Measurements from ENCODE around the gene BCAS1. TPM values are rescaled to one million over a fixed set of nuclear protein-coding genes. Genes with fewer than 3 reads are reported as not detected.

The BCAS1 gene
- total and polyA plus RNA-seq, 3 donors from 2014 or later, result 2.4 to 8.8 (median 3.3) TPM

GRCh38 chr20:54069501-54069971, 858 bp downstream of the BCAS1 start:
- Histone ChIP-seq H3K9me3 (no peaks in the 10 kb centered on the region), H3K27ac (no peak overlapping the region), H3K4me3 (no peak overlapping the region), H3K4me1 (no peaks in the 10 kb centered on the region), H3K27me3 (no peaks in the 10 kb centered on the region), H3K36me3 (ENCODE audit: low read depth, missing control alignments) (no peaks in the 10 kb centered on the region)
- 88 to 91% methylated on average over 8 to 9 of the region's 9 CpGs for WGBS, 2 donors
- intact Hi-C loops (cut with DNase I; ENCODE audit: low total_unique reads), result no loop called here
- TF ChIP-seq CTCF (IDR thresholded peaks at IDR 0.05), result no peak
- no peak for TF ChIP-seq POLR2A (IDR thresholded peaks at IDR 0.05)
- no peak for DNase-seq

GRCh38 chr20:54068966-54069365, 1.4 kb downstream of the BCAS1 start:
- Histone ChIP-seq H3K9me3 (no peaks in the 10 kb centered on the region), H3K4me3 (no peak overlapping the region), H3K36me3 (ENCODE audit: low read depth, missing control alignments) (no peaks in the 10 kb centered on the region), H3K4me1 (no peaks in the 10 kb centered on the region), H3K27me3 (no peaks in the 10 kb centered on the region), H3K27ac (no peak overlapping the region)
- WGBS, 2 donors, result 92% methylated on average over 5 of the region's 5 CpGs
- DNase-seq, result no peak
- TF ChIP-seq CTCF (IDR thresholded peaks at IDR 0.05), result no peak
- TF ChIP-seq POLR2A (IDR thresholded peaks at IDR 0.05), result no peak
- intact Hi-C loops (cut with DNase I; ENCODE audit: low total_unique reads), result no loop called here

- 71 to 90% methylated on average over 5 of the region's 5 CpGs for WGBS, 2 donors
- H3K27ac ChIP-seq, result no peak overlapping the region
- H3K36me3 ChIP-seq (ENCODE audit: low read depth, missing control alignments), result no peaks in the 10 kb centered on the region
- intact Hi-C loops (cut with DNase I; ENCODE audit: low total_unique reads), result no loop called here
- no peak for DNase-seq
- TF ChIP-seq CTCF (IDR thresholded peaks at IDR 0.05), result no peak
- no peak for TF ChIP-seq POLR2A (IDR thresholded peaks at IDR 0.05)
- no peaks in the 10 kb centered on the region for H3K27me3 ChIP-seq
- no peaks in the 10 kb centered on the region for H3K4me1 ChIP-seq
- no peak overlapping the region for H3K4me3 ChIP-seq
- H3K9me3 ChIP-seq, result no peaks in the 10 kb centered on the region
Measured at GRCh38 chr20:54068495-54068894, 1.9 kb downstream of the BCAS1 start.

GRCh38 chr20:54067606-54068174, 2.7 kb downstream of the BCAS1 start:
- Histone ChIP-seq H3K4me1 (no peaks in the 10 kb centered on the region), H3K36me3 (ENCODE audit: low read depth, missing control alignments) (no peaks in the 10 kb centered on the region), H3K9me3 (no peaks in the 10 kb centered on the region), H3K4me3 (no peak overlapping the region), H3K27me3 (no peaks in the 10 kb centered on the region), H3K27ac (no peak overlapping the region)
- intact Hi-C loops (cut with DNase I; ENCODE audit: low total_unique reads), result no loop called here
- WGBS, 2 donors, result 62 to 82% methylated on average over 8 of the region's 8 CpGs
- DNase-seq, result no peak
- TF ChIP-seq POLR2A (IDR thresholded peaks at IDR 0.05) (no peak), CTCF (IDR thresholded peaks at IDR 0.05) (no peak)

- Histone ChIP-seq H3K27ac (no peak overlapping the region), H3K4me3 (no peak overlapping the region), H3K9me3 (no peaks in the 10 kb centered on the region), H3K36me3 (ENCODE audit: low read depth, missing control alignments) (no peaks in the 10 kb centered on the region), H3K4me1 (no peaks in the 10 kb centered on the region), H3K27me3 (no peaks in the 10 kb centered on the region)
- no peak for DNase-seq
- TF ChIP-seq POLR2A (IDR thresholded peaks at IDR 0.05) (no peak), CTCF (IDR thresholded peaks at IDR 0.05) (no peak)
- 72 to 83% methylated on average over 6 to 7 of the region's 7 CpGs for WGBS, 2 donors
- intact Hi-C loops (cut with DNase I; ENCODE audit: low total_unique reads), result no loop called here
Measured at GRCh38 chr20:54065601-54066038, 4.8 kb downstream of the BCAS1 start.
